T-helper 1 cell treated with Interleukin-12 subunit alpha and Interleukin-12 subunit beta and Interleukin-4 antibody, amounts not matched to agents 30 ng/mL and 1 ng/mL, for 36 hours (primary cell): ENCODE results near the gene KCTD16. TPM values are rescaled to one million over a fixed set of nuclear protein-coding genes. Genes with fewer than 3 reads are reported as not detected.

Experiments used
- intact Hi-C: fragments of 100-400 bp; cut with micrococcal nuclease; formaldehyde crosslinking; loops from one replicate; pipeline ENCODE4 v1.15.1; 2024
- total RNA-seq: library from RNA; stranded (reverse); gene quantifications from 2 replicates; pipeline ENCODE4 v1.2.3, GENCODE V29; 2022

KCTD16 gene
- total RNA-seq, 1 donor from 2014 or later = not detected

DNA sequence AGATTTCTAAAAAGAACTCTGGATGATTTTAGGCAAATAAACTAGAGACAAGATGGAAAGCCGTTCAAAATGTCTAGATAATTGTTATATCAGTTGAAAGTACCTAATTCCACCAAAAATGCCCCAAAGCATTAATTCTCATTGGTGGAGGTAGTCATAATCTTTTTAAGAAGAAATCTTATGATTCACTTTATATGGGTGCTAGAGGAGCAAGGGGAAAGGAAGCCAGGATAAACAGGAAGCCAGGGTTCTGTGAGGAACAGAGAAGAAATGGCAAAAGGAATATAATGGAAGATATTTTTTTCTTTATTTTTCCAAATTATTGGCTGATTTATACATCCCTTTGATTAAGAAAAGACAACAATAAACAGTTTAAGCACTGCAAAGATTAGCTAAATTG lies 8.0 kb upstream of the KCTD16 start:
- intact Hi-C loops = no loop called here

GRCh38 chr5:144166696-144167095 lies 4.0 kb upstream of the KCTD16 start:
- intact Hi-C loops = no loop called here

DNA sequence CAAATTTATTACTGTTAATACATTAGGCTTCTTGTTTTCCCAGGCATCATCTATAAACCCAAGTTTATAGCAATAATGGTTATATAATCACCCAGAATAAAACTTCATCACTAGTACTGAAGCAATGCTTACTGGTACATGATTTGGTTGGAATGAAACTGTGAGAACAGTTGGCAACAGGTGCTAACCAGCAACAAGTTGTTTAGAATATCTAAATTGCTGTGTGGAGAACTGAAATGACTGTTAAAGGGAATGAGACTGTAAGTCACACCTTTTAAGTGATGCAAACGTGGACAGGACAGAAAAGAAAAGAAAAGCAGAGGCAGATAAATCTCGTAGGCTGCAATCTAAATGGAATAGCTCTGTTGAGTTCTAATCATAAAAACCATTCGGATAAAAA lies 2.7 kb upstream of the KCTD16 start:
- intact Hi-C loops = no loop called here

DNA sequence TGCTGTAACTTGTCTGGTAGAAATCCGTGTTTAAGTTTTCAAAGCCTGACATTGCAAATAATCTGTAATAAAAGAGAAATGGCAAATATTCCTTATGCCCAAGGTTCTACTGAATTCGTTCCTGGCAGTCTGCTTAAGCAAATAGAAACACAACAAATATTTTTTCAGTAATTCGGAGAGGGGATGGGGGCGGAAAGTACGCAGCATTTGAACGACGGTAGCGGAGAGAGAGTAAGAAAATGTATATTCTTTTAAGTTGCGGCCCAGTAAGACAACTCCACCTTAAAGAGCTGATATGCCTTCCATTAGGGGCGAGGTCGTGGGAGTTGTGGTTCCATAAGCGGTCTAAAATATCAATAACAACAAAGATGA lies 783 bp upstream of the KCTD16 start:
- intact Hi-C loops = loop anchor here (1.0 to 5.0 kb wide), 14 partner anchors 13 to 1573 kb away; partner anchors contain the start of gene ARHGAP26

- intact Hi-C loops = loop anchor here (5.0 kb wide), 3 partner anchors 566 to 951 kb away; no protein-coding TSS in a partner anchor
Observed at GRCh38 chr5:144173766-144174165, 3.1 kb downstream of the KCTD16 start.

DNA sequence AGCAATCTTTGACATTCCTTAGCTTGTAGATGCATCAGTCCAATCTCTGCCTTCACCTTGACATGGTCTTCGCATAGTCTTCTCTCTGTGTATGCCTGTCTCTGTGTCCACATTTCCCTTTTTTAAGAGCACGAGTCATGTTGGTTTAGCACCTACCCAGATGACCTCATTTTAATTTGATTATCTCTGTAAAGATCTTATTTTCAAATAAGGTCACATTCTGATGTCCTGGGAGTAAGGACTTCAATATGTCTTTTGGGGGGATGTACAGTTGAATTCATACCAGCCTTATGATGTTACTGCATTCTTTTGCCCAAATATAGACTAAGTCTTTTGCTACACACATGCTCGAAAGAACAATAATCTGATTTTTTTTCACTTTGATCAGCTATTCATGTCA lies 6.9 kb downstream of the KCTD16 start:
- intact Hi-C loops = no loop called here

- intact Hi-C loops = no loop called here
Observed at GRCh38 chr5:144179226-144179625, 8.6 kb downstream of the KCTD16 start.

DNA sequence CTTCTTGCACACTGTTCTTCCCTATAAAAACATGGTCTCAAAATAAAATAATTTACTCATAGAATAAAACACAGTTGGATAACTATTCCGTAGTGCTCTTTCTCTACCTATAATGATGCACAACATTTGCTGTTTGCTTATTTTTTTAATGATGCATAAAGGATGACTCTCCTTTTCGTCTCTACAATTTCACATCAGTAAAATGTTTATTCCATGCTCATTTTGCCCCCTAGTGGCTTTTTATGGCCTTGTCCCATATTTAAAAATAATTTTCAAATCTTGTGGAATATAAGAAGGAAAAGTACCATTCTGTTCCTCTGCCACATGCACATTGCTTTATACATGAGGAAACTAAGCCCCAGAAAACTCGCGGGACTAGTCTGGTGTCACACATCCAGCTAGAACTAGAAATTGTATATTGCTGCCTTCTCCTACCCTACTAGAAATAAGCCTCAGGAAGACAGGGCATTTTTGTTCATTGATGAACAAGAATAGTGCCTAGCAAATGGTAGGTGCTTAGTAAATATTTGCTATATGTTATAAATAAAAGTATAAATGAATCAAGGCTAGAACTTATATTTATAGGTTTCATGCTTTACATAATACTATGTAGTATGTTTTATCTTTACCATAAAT lies 12.7 kb downstream of the KCTD16 start:
- intact Hi-C loops = loop anchor here (1.0 to 10.0 kb wide), 5 partner anchors 13 to 1829 kb away; partner anchors contain the start of genes KCTD16 and YIPF5

DNA sequence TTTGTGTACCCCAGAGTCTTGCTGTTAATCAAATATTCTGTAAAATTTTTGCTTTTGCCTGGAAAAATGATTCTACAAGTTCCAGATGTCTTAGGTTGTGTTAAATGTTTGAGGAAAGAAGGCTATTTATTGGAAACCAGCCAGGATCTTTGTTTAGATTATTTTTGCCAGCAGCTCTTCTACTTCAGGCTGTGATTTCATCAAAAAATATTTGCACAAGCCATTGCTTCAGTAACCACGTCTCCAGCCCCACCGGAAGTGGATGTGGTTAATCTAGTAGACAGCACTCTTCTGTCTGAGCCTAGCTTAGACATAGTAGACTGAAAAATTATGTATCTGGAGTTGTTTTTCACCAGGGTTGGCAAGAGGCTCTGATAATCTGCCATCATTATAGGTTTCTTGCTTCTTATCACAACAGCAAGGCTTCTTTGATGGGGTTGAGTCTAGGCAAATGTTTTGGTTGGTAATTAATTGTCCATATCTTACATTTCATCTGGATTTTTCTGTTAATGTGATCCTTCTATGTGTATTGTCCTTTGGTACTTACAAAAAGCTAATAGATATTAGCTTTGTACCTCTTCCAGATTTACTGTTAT lies 17.1 kb downstream of the KCTD16 start:
- intact Hi-C loops = loop anchor here (1.0 to 10.0 kb wide), 5 partner anchors 17 to 1833 kb away; partner anchors contain the start of genes KCTD16 and YIPF5

DNA sequence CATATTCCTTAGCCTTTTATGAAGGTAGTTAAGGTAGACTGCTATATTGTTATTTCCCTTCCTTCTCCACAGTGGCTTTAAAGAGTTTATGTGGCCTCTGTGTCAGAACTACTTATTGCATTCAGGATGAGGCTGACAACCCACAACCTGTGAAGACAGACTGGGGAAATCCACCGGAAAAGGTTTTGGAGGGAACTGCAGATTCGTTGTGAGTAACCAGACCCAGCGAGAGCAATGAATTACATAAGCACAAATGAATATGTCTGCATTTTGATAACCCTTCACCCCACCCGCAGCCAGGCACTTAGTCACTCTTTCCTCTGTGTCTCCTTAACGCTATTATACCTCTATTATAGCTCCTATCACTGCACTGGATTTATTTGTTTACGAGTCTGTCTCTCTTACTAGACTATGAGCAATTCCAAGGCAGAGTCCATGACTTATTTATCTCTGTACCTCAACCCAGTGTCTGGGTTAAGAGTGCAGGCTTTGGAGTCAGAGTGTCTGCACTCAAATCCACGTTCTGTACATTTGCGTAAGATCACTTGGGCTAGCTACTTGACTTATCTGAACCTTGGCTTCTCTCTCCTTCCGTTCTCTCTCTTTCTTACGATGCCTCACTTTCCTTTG lies 19.2 kb downstream of the KCTD16 start:
- intact Hi-C loops = loop anchor here (1.0 to 10.0 kb wide), 10 partner anchors 33 to 1993 kb away; partner anchors contain the start of genes ARHGAP26 and LARS1

- intact Hi-C loops = loop anchor here (2.0 to 10.0 kb wide), 7 partner anchors 34 to 1991 kb away; partner anchors contain the start of gene LARS1
Observed at GRCh38 chr5:144191531-144191930, 20.9 kb downstream of the KCTD16 start.

DNA sequence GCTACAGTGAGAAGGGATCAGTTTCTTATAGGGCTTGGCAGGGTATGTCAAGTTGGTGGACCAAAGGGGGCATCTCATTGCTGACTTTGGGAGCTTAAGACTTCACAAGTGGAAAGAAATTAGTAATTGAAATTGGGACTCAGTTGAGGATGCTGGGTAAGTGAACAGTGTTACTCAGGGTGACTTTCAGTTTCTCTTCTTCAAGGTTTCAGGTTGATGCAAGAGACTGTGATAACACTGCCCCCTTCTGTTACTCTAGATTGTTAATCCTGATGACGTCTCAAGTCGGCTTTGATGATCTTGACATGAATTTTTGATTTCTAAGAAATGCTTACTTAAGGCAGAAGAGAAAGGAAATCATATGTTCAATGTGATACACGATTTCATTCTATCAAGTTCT lies 21.3 kb downstream of the KCTD16 start:
- intact Hi-C loops = loop anchor here (1.0 to 10.0 kb wide), 16 partner anchors 22 to 1991 kb away; partner anchors contain the start of genes KCTD16, LARS1 and YIPF5

- intact Hi-C loops = loop anchor here (1.0 to 10.0 kb wide), 12 partner anchors 22 to 1754 kb away; partner anchors contain the start of genes KCTD16 and YIPF5
Observed at GRCh38 chr5:144192661-144193060, 22.0 kb downstream of the KCTD16 start.

DNA sequence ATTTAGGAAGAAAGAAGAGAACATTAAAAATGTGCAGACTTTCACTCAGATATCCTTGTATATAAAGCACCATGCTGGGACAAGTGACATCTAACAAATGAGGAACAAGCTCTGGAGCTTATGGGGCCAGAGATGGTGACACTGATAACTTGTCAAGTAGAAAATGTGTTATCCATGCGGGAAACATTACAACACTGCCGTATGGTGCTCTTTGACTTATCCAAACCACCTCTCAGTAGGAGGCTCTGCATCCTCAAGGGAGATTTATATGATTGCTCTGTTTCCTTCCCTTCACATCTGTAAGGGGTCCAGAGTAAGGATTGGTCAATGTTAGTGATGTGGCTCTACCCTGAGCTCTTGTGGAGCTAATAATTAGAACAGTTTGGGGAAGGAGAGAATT lies 23.5 kb downstream of the KCTD16 start:
- intact Hi-C loops = loop anchor here (5.0 to 10.0 kb wide), 3 partner anchors 37 to 1551 kb away; no protein-coding TSS in a partner anchor

DNA sequence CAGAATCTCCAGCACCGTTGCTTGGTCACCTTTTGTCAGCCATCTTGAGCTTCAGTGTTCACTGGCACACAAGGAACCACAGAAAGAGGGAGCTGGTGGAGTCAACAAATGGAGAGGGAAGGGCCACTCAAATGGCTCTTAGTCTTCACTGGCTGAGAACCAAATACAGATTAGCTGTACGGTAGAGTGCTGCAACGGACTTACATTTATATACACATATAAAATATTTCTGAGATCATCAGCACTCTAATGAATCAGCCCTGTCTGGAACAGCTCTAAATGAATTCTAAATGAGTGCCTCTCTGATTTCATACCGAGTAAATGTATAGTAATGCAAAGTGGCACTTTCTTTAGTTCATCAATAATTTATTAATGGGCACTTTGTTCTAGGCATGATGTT lies 24.8 kb downstream of the KCTD16 start:
- intact Hi-C loops = loop anchor here (10.0 kb wide), 2 partner anchors 501 to 1549 kb away; no protein-coding TSS in a partner anchor

- intact Hi-C loops = loop anchor here (10.0 kb wide), 2 partner anchors 502 to 1548 kb away; no protein-coding TSS in a partner anchor
Observed at GRCh38 chr5:144196612-144197011, 25.9 kb downstream of the KCTD16 start.

- intact Hi-C loops = loop anchor here (10.0 kb wide), 2 partner anchors 504 to 1546 kb away; no protein-coding TSS in a partner anchor
Observed at GRCh38 chr5:144198386-144198785, 27.7 kb downstream of the KCTD16 start.

- intact Hi-C loops = loop anchor here (5.0 to 10.0 kb wide), 2 partner anchors 1496 to 1853 kb away; no protein-coding TSS in a partner anchor
Observed at GRCh38 chr5:144201588-144201987, 30.9 kb downstream of the KCTD16 start.

GRCh38 chr5:144202072-144202471 lies 31.4 kb downstream of the KCTD16 start:
- intact Hi-C loops = loop anchor here (2.0 to 10.0 kb wide), 3 partner anchors 1479 to 1853 kb away; no protein-coding TSS in a partner anchor

GRCh38 chr5:144202726-144203125 lies 32.1 kb downstream of the KCTD16 start:
- intact Hi-C loops = loop anchor here (1.0 to 10.0 kb wide), 5 partner anchors 1478 to 1929 kb away; no protein-coding TSS in a partner anchor
